GM20000 (cell line): ENCODE results near the gene MTERF4.

Source experiments
- DNase-seq: peaks from one replicate; pipeline ENCODE4 v3.0.0; 2012; ENCODE audit warnings: low spot score
- CTCF ChIP-seq: IDR thresholded peaks from 2 replicates; pipeline ENCODE4 v1.5.1; 2012; ENCODE audit warnings: mild to moderate bottlenecking, control low read depth; ENCODE audit errors: extremely low read depth, missing control alignments

The MTERF4 gene

GRCh38 chr2:241066171-241066892 is 35.8 kb downstream of the MTERF4 start:
- DNase-seq = no peak
- no peak for TF ChIP-seq CTCF

- TF ChIP-seq CTCF = no peak
- DNase-seq = peak; percentile 28
These were observed 36.7 kb downstream of the MTERF4 start for GRCh38 chr2:241065355-241065803.

DNA sequence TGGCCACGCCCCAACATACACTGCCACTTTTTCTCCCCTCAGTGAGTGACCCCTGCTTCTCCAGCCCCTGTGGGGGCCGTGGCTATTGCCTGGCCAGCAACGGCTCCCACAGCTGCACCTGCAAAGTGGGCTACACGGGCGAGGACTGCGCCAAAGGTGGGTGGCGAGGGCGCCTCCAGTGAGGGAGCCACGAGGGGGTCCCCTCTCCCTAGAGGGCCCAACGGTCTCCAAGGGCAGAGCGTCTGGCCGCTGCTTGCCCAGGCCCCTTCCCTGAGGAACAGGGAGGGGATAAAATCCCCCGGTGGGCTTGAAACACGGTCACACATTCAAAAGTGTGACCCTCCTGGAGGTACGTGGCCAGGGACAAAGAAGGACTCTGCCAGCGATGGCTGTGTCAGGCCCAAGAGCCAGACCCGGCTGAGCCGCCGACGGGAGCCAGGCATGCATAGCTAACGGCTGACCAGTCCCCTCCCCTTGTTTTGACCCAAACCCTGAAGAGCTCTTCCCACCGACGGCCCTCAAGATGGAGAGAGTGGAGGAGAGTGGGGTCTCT is 37.2 kb downstream of the MTERF4 start:
- TF ChIP-seq CTCF = no peak
- peak; percentile 32 for DNase-seq

- TF ChIP-seq CTCF = no peak
- peak; percentile 60 for DNase-seq
These were observed 37.9 kb downstream of the MTERF4 start for GRCh38 chr2:241064008-241064801.

DNA sequence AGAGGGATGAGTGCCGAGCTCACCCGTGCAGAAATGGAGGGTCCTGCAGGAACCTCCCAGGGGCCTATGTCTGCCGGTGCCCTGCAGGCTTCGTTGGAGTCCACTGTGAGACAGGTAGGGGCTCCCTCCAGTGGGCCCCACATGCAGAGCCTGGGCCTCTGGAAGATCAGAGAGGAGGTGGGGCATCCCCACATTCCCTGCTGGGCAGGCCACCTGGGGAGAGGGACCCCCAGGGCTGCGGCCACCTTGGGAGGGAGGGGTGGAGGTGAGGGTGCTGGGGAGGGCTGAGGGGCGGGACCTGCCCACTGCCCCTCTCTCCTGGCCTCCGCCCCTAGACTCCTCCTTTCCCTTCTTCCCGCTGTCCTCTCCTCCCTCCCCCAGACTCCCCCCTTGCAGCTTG is 38.5 kb downstream of the MTERF4 start:
- TF ChIP-seq CTCF = no peak
- DNase-seq = peak; percentile 32

DNA sequence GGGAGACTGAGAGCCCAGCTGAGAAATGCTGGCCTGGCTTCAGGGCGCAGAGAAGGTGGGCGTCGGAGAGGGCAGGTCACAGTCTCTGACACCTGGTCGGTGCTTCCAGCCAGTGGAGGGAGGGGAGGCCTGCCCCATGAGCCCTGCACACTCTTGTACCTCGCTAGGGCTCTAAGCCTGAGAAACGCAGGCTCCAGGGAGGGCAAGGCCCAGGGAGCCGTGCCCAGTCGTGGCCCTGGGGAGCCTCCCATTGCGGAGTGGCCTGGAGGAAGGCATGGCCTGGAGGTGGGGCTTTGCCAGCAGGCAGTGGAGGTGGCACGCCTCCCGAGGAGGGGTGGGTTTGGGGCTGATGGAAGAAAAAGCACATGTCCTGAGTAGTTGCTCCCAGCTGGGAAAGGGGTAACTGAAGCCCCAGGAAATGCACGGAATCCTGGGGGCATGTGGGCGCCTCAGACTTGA is 39.0 kb downstream of the MTERF4 start:
- no peak for DNase-seq
- no peak for TF ChIP-seq CTCF
